PFSK-1 (cell line): ENCODE measurements around the gene PUDP.

Experiments used
- POLR2AphosphoS5 ChIP-seq: IDR thresholded peaks from 2 replicates; pipeline ENCODE4 v1.6.1; 2012; ENCODE audit warnings: low read depth, mild to moderate bottlenecking, control low read depth, low read length, moderate library complexity
- SIN3A ChIP-seq: IDR thresholded peaks from 2 replicates; pipeline ENCODE4 v1.6.1; 2012; ENCODE audit warnings: mild to moderate bottlenecking, low read length, moderate library complexity, borderline replicate concordance; ENCODE audit not compliant: insufficient read depth
- TAF1 ChIP-seq: IDR thresholded peaks from 2 replicates; pipeline ENCODE4 v1.6.1; 2012; ENCODE audit warnings: low read length, control low read depth, borderline replicate concordance; ENCODE audit not compliant: insufficient read depth
- TF ChIP-seq, protein P1 (sequence below), 2 experiments: IDR thresholded peaks; 2 replicates each; pipeline versions ENCODE4 v1.6.1 to v1.8.0; 2011 to 2012; ENCODE audit warnings: low read depth in 2 of 2, low read length in 2 of 2, control low read depth in 1 of 2, inconsistent platforms in 1 of 2, mild to moderate bottlenecking in 1 of 2, moderate library complexity in 1 of 2; ENCODE audit not compliant: insufficient read depth in 1 of 2

DNA sequence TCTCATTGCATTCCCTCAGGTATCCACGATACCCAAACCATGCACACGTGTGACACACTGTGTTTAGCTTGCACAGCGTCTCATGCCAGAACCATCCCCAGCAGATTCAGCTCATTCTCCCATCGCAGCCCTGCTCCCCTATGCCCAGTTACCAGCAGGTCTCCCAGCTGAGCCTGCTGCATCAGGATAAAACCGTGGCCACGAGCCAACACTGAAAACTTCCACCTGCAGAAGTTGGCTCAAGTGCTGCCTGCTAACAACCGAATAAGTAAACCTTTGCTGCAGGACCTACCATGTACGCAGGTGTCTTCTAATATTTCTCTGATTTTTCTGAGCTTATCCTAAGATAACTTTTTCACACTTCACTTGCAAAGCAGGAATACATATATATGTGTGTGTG is 120.9 kb downstream of the PUDP start:
- TF ChIP-seq, protein P1, sequence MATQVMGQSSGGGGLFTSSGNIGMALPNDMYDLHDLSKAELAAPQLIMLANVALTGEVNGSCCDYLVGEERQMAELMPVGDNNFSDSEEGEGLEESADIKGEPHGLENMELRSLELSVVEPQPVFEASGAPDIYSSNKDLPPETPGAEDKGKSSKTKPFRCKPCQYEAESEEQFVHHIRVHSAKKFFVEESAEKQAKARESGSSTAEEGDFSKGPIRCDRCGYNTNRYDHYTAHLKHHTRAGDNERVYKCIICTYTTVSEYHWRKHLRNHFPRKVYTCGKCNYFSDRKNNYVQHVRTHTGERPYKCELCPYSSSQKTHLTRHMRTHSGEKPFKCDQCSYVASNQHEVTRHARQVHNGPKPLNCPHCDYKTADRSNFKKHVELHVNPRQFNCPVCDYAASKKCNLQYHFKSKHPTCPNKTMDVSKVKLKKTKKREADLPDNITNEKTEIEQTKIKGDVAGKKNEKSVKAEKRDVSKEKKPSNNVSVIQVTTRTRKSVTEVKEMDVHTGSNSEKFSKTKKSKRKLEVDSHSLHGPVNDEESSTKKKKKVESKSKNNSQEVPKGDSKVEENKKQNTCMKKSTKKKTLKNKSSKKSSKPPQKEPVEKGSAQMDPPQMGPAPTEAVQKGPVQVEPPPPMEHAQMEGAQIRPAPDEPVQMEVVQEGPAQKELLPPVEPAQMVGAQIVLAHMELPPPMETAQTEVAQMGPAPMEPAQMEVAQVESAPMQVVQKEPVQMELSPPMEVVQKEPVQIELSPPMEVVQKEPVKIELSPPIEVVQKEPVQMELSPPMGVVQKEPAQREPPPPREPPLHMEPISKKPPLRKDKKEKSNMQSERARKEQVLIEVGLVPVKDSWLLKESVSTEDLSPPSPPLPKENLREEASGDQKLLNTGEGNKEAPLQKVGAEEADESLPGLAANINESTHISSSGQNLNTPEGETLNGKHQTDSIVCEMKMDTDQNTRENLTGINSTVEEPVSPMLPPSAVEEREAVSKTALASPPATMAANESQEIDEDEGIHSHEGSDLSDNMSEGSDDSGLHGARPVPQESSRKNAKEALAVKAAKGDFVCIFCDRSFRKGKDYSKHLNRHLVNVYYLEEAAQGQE (IDR thresholded peaks at IDR 0.05; ENCODE audit: insufficient read depth in 1 of 2, low read depth in 2 of 2, low read length in 2 of 2), result no peak
- TF ChIP-seq POLR2AphosphoS5 (no peak), SIN3A (no peak), TAF1 (no peak)
